Common myeloid progenitor, CD34-positive (primary cell): Measurements from ENCODE around the gene CIBAR2.

ENCODE experiments used
- CTCF ChIA-PET: fragments of 350-600 bp; sonication (Branson Sonifier 250); formaldehyde crosslinking; loops from one replicate; lab custom pipeline; 2021; ENCODE audit warnings: antibody characterized with exemption; lab: Charles Lee
- POLR2A ChIA-PET: fragments of 350-600 bp; sonication (Branson Sonifier 250); formaldehyde crosslinking; loops from one replicate; lab custom pipeline; 2021; ENCODE audit warnings: antibody characterized with exemption; lab: Charles Lee
- DNase-seq, 3 donors: peaks; one replicate each; pipeline versions ENCODE4 v3.0.0 to v3.0.0-alpha.2; 2013
- H3K27ac ChIP-seq, 2 experiments: 1 replicate in 1 of 2; 2 replicates in 1 of 2; pipeline ENCODE4 v1.7.0; 2013; ENCODE audit warnings: inconsistent platforms in 2 of 2, low read length in 2 of 2, mild to moderate bottlenecking in 2 of 2, low read depth in 1 of 2, moderate library complexity in 1 of 2; ENCODE audit not compliant: severe bottlenecking in 2 of 2, insufficient read depth in 1 of 2, poor library complexity in 1 of 2
- H3K27me3 ChIP-seq, 5 experiments: replicated peaks in 2 of 5; 1 replicate in 3 of 5; 2 replicates in 2 of 5; pipeline versions ENCODE4 v1.6.1 to v1.7.0; 2013; ENCODE audit warnings: low read length in 4 of 5, mild to moderate bottlenecking in 2 of 5, moderate library complexity in 2 of 5, inconsistent platforms in 1 of 5; ENCODE audit not compliant: insufficient read depth in 5 of 5, control insufficient read depth in 4 of 5
- H3K36me3 ChIP-seq, 4 experiments: 1 replicate in 2 of 4; 2 replicates in 2 of 4; pipeline versions ENCODE4 v1.6.1 to v1.7.0; 2013; ENCODE audit warnings: low read length in 3 of 4, control low read depth in 1 of 4, mild to moderate bottlenecking in 1 of 4; ENCODE audit not compliant: control insufficient read depth in 4 of 4, insufficient read depth in 4 of 4
- H3K4me1 ChIP-seq, 4 experiments: 1 replicate in 3 of 4; 2 replicates in 1 of 4; pipeline versions ENCODE4 v1.6.1 to v1.7.1; 2013; ENCODE audit warnings: low read length in 3 of 4, mild to moderate bottlenecking in 3 of 4, control low read depth in 1 of 4, inconsistent platforms in 1 of 4, moderate library complexity in 1 of 4; ENCODE audit not compliant: control insufficient read depth in 4 of 4, insufficient read depth in 4 of 4; ENCODE audit errors: control extremely low read depth in 1 of 4
- H3K4me3 ChIP-seq, 7 experiments: 1 replicate in 4 of 7; 2 replicates in 3 of 7; pipeline versions ENCODE4 v1.5.1 to v1.7.0; 2013; ENCODE audit warnings: mild to moderate bottlenecking in 7 of 7, low read length in 6 of 7, moderate library complexity in 6 of 7, inconsistent platforms in 2 of 7, low read depth in 2 of 7, control low read depth in 1 of 7; ENCODE audit not compliant: insufficient read depth in 4 of 7, control insufficient read depth in 1 of 7; ENCODE audit errors: extremely low read depth in 1 of 7
- H3K9me3 ChIP-seq, 5 experiments: 1 replicate in 4 of 5; 2 replicates in 1 of 5; pipeline versions ENCODE4 v1.6.1 to v1.7.1; 2013; ENCODE audit warnings: low read length in 4 of 5, mild to moderate bottlenecking in 2 of 5, inconsistent platforms in 1 of 5, low read depth in 1 of 5, moderate library complexity in 1 of 5; ENCODE audit not compliant: control insufficient read depth in 4 of 5, insufficient read depth in 2 of 5; ENCODE audit errors: control extremely low read depth in 1 of 5
- WGBS: methylation state at CpG from one replicate; pipeline ENCODE4 v1.1.5; 2013; ENCODE audit not compliant: insufficient coverage; 5-methylcytosine and 5-hydroxymethylcytosine counted together

The CIBAR2 gene

GRCh38 chr16:85052536-85052935 is 59.7 kb downstream of the CIBAR2 start:
- no peaks in the 10 kb centered on the region for H3K9me3 ChIP-seq
- H3K36me3 ChIP-seq, result no peaks in the 10 kb centered on the region
- no peak overlapping the region for H3K4me3 ChIP-seq
- H3K4me1 ChIP-seq, result peaks cover 15 to 64% (median 57%) of the 10 kb centered on the region in 4 experiments
- over 99% methylated on average over 7 of the region's 10 CpGs for WGBS
- CTCF ChIA-PET, result interaction anchor here (0.9 to 1.0 kb wide), 2 partner anchors 25 to 42 kb away, joined by 4 read pairs; partner anchors contain the start of gene KIAA0513
- H3K27ac ChIP-seq, result no peak overlapping the region
- no peaks in the 10 kb centered on the region for H3K27me3 ChIP-seq
- DNase-seq, result no peak
- POLR2A ChIA-PET, result no interaction called here

DNA sequence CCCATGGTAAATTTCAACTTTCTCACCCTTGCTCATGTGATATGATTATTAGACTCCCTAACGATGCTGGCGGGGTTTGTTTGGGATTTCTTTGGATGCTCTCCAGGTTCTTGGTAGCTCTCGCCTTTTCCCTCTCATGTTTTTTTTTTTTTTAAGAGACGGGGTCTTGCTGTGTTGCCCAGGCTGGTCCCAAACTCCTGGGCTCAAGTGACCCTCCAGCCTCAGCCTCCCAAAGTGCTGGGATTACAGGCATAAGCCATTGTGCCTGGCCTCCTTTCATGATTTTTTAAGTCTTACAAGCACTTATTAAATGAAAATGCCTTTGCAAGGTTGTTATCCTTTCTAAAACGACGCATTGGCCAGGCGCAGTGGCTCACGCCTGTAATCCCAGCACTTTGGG is 60.6 kb downstream of the CIBAR2 start:
- H3K4me3 ChIP-seq, result no peak overlapping the region
- DNase-seq, result no peak
- WGBS, result 95% methylated on average over 8 of the region's 8 CpGs
- CTCF ChIA-PET, result interaction anchor here (0.6 to 1.0 kb wide), 4 partner anchors 24 to 120 kb away, joined by 3 to 4 read pairs (median 4); partner anchors contain the start of gene KIAA0513
- POLR2A ChIA-PET, result no interaction called here
- H3K4me1 ChIP-seq, result peaks cover 13 to 64% (median 57%) of the 10 kb centered on the region in 4 experiments
- H3K36me3 ChIP-seq, result no peaks in the 10 kb centered on the region
- no peaks in the 10 kb centered on the region for H3K9me3 ChIP-seq
- no peaks in the 10 kb centered on the region for H3K27me3 ChIP-seq
- peak overlapping the region in 1 of 2 experiments; percentile 81 for H3K27ac ChIP-seq

- CTCF ChIA-PET, result interaction anchor here (0.6 to 1.4 kb wide), 3 partner anchors 15 to 119 kb away, joined by 3 to 5 read pairs (median 3); partner anchors contain the start of gene KIAA0513
- H3K36me3 ChIP-seq, result no peaks in the 10 kb centered on the region
- POLR2A ChIA-PET, result no interaction called here
- H3K9me3 ChIP-seq, result no peaks in the 10 kb centered on the region
- H3K4me3 ChIP-seq, result no peak overlapping the region
- peaks cover 13 to 64% (median 55%) of the 10 kb centered on the region in 4 experiments for H3K4me1 ChIP-seq
- H3K27me3 ChIP-seq, result no peaks in the 10 kb centered on the region
- H3K27ac ChIP-seq, result peak overlapping the region in 1 of 2 experiments; percentile 81
- DNase-seq, result no peak
- 75% methylated on average over 7 of the region's 8 CpGs for WGBS
Measured at GRCh38 chr16:85051067-85051581, 61.1 kb downstream of the CIBAR2 start.

GRCh38 chr16:85049706-85050305 is 62.5 kb downstream of the CIBAR2 start:
- Histone ChIP-seq H3K27ac (peak overlapping the region in 1 of 2 experiments; percentile 81), H3K9me3 (no peaks in the 10 kb centered on the region), H3K27me3 (no peaks in the 10 kb centered on the region), H3K36me3 (no peaks in the 10 kb centered on the region), H3K4me1 (peaks cover 7 to 56% (median 47%) of the 10 kb centered on the region in 4 experiments), H3K4me3 (no peak overlapping the region)
- DNase-seq, result no peak
- WGBS, result 94% methylated on average over 14 of the region's 15 CpGs
- ChIA-PET POLR2A (interaction anchor here (0.5 kb wide), 1 partner anchor 439 kb away, joined by 3 read pairs; no protein-coding TSS in a partner anchor), CTCF (interaction anchor here (0.9 to 1.5 kb wide), 3 partner anchors 10 to 67 kb away, joined by 3 to 5 read pairs (median 5); no protein-coding TSS in a partner anchor)

- Histone ChIP-seq H3K36me3 (no peaks in the 10 kb centered on the region), H3K4me3 (no peak overlapping the region), H3K27me3 (no peaks in the 10 kb centered on the region), H3K4me1 (peaks cover 5 to 51% (median 43%) of the 10 kb centered on the region in 4 experiments), H3K27ac (no peak overlapping the region), H3K9me3 (no peaks in the 10 kb centered on the region)
- ChIA-PET CTCF (interaction anchor here (1.0 to 1.5 kb wide), 3 partner anchors 13 to 66 kb away, joined by 3 to 5 read pairs (median 3); no protein-coding TSS in a partner anchor), POLR2A (no interaction called here)
- 89% methylated on average over 14 of the region's 17 CpGs for WGBS
- no peak for DNase-seq
Measured at GRCh38 chr16:85048921-85049562, 63.2 kb downstream of the CIBAR2 start.
